Smooth muscle cell (in vitro differentiated cells): ENCODE data around the gene ZC3HAV1. TPM values are rescaled to one million over a fixed set of nuclear protein-coding genes. Genes with fewer than 3 reads are reported as not detected.

Source experiments
- DNase-seq: peaks from one replicate; lab custom pipeline; 2025; ENCODE audit not compliant: unreplicated experiment; lab: John Stamatoyannopoulos, UW
- H2AFZ ChIP-seq: fragments of 200-600 bp; sonication (generic); 2 replicates; pipeline ENCODE4 v1.6.0; 2016; ENCODE audit warnings: antibody characterized with exemption, low read depth, mild to moderate bottlenecking
- H3F3A ChIP-seq: fragments of 200-600 bp; sonication (generic); 2 replicates; pipeline ENCODE4 v1.6.0; 2017; ENCODE audit warnings: antibody characterized with exemption, low read depth
- H3K27ac ChIP-seq: fragments of 200-600 bp; sonication (generic); 2 replicates; pipeline ENCODE4 v1.5.1; 2016; ENCODE audit warnings: low read depth, mild to moderate bottlenecking
- H3K27me3 ChIP-seq: fragments of 200-600 bp; sonication (generic); 2 replicates; pipeline ENCODE4 v1.6.1; 2016; ENCODE audit warnings: low read depth, mild to moderate bottlenecking
- H3K36me3 ChIP-seq: fragments of 200-600 bp; sonication (generic); 2 replicates; pipeline ENCODE4 v1.5.1; 2016; ENCODE audit warnings: low read depth
- H3K4me1 ChIP-seq: fragments of 200-600 bp; sonication (generic); 2 replicates; pipeline ENCODE4 v1.5.1; 2016; ENCODE audit warnings: low read depth
- H3K4me2 ChIP-seq: fragments of 200-600 bp; sonication (generic); 2 replicates; pipeline ENCODE4 v1.6.0; 2016; ENCODE audit warnings: mild to moderate bottlenecking
- H3K4me3 ChIP-seq: fragments of 200-600 bp; sonication (generic); 2 replicates; pipeline ENCODE4 v1.5.1; 2016; ENCODE audit warnings: mild to moderate bottlenecking
- H3K79me2 ChIP-seq: fragments of 200-600 bp; sonication (generic); 2 replicates; pipeline ENCODE4 v1.6.0; 2016; ENCODE audit warnings: low read depth, mild to moderate bottlenecking
- H3K9ac ChIP-seq: fragments of 200-600 bp; sonication (generic); 2 replicates; pipeline ENCODE4 v1.6.0; 2016; ENCODE audit warnings: low read depth
- H3K9me3 ChIP-seq: fragments of 200-600 bp; sonication (generic); replicated peaks from 2 replicates; pipeline ENCODE4 v1.5.1; 2016; ENCODE audit warnings: low read depth
- H4K20me1 ChIP-seq: fragments of 200-600 bp; sonication (generic); 2 replicates; pipeline ENCODE4 v1.6.0; 2016; ENCODE audit warnings: low read depth
- WGBS: methylation state at CpG from one replicate; pipeline ENCODE4 v1.1.7; 2016; ENCODE audit warnings: low lambda C conversion rate; 5-methylcytosine and 5-hydroxymethylcytosine counted together
- polyA plus RNA-seq: library from polyadenylated mRNA; unstranded; fragments of >200 nt; fragmentation: Nextera tagmentation; extraction: Ambion mirVana; gene quantifications from 2 replicates; pipeline ENCODE4 v1.2.1, GENCODE V29; 2016
- total RNA-seq: library from RNA; depleted of rRNA; stranded (reverse); fragments of >200 nt; gene quantifications from 2 replicates; pipeline ENCODE4 v1.2.3, GENCODE V29; 2014
- TF ChIP-seq, protein P1 (sequence below): fragments of 200-600 bp; sonication (generic); IDR thresholded peaks from 2 replicates; pipeline ENCODE4 v1.5.1; 2017; ENCODE audit warnings: borderline replicate concordance, mild to moderate bottlenecking, antibody characterized with exemption; ENCODE audit not compliant: insufficient read depth, poor library complexity, severe bottlenecking

Gene ZC3HAV1
- total and polyA plus RNA-seq, 2 experiments from 2014 or later: 4.7 to 12.1 TPM

DNA sequence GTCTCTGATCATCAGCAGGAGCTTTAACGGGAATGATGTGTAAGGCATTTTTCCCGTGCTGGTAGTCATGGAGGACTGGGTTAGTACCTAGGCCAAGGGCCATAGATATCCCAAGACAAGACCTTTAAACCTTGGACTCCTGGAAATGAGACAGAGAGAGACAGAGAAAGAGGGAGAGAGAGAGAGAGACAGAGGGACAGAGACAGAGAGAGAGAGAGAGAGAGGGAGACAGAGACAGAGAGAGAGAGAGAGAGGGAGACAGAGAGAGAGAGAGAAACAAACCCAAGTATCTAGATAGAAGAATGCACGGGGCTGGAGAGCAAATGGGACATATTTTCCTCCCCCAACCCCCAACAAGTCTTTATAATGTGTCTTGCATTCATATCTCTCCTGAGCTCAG lies 22.3 kb downstream of the ZC3HAV1 start:
- TF ChIP-seq, protein P1, sequence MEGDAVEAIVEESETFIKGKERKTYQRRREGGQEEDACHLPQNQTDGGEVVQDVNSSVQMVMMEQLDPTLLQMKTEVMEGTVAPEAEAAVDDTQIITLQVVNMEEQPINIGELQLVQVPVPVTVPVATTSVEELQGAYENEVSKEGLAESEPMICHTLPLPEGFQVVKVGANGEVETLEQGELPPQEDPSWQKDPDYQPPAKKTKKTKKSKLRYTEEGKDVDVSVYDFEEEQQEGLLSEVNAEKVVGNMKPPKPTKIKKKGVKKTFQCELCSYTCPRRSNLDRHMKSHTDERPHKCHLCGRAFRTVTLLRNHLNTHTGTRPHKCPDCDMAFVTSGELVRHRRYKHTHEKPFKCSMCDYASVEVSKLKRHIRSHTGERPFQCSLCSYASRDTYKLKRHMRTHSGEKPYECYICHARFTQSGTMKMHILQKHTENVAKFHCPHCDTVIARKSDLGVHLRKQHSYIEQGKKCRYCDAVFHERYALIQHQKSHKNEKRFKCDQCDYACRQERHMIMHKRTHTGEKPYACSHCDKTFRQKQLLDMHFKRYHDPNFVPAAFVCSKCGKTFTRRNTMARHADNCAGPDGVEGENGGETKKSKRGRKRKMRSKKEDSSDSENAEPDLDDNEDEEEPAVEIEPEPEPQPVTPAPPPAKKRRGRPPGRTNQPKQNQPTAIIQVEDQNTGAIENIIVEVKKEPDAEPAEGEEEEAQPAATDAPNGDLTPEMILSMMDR: no peak
- WGBS: 78% methylated on average over 3 of the region's 3 CpGs
- Histone ChIP-seq H3K27ac (no peak overlapping the region), H3K4me3 (no peak overlapping the region), H3F3A (no peaks in the 10 kb centered on the region), H4K20me1 (peaks cover 5% of the 10 kb centered on the region), H3K36me3 (no peaks in the 10 kb centered on the region), H3K4me2 (no peak overlapping the region), H2AFZ (no peak overlapping the region), H3K27me3 (no peaks in the 10 kb centered on the region), H3K79me2 (no peaks in the 10 kb centered on the region), H3K9me3 (no peaks in the 10 kb centered on the region), H3K4me1 (no peaks in the 10 kb centered on the region), H3K9ac (no peak overlapping the region)
- no peak for DNase-seq

- Histone ChIP-seq H3K4me2 (no peak overlapping the region), H3K36me3 (no peaks in the 10 kb centered on the region)
Observed at GRCh38 chr7:139086454-139086853, 23.1 kb downstream of the ZC3HAV1 start.

DNA sequence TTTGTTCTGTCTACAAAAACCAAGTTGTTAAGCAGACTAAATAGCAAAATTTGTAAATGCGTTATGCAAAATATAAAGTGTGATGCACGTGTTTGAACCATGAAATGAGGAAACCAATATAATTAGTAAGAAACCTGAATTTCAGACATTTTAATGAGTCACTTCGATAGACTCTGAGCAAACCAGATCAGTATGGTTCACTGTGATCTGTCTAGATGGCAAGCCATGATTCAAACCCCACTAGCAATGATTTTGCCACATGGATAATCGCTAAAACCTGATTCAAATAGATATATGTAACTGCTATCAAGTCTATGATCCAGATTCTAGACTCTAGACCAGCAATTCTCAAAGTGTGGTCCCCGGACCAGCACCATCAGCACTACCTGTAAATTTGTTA lies 24.8 kb downstream of the ZC3HAV1 start:
- Histone ChIP-seq H3K79me2 (no peaks in the 10 kb centered on the region), H2AFZ (no peak overlapping the region), H3K36me3 (no peaks in the 10 kb centered on the region), H3K4me2 (no peak overlapping the region), H3K27me3 (no peaks in the 10 kb centered on the region), H3K27ac (no peak overlapping the region), H3K4me3 (no peak overlapping the region), H4K20me1 (no peaks in the 10 kb centered on the region), H3K4me1 (no peaks in the 10 kb centered on the region), H3K9me3 (no peaks in the 10 kb centered on the region), H3K9ac (no peak overlapping the region), H3F3A (no peaks in the 10 kb centered on the region)
- TF ChIP-seq, protein P1: no peak
- WGBS: 96% methylated on average over 5 of the region's 5 CpGs
- DNase-seq: no peak

More at GRCh38 chr7:139086454-139086853, 23.1 kb downstream of the ZC3HAV1 start:
- Histone ChIP-seq H3K27ac (no peak overlapping the region), H3K79me2 (no peaks in the 10 kb centered on the region), H2AFZ (no peak overlapping the region), H3K9me3 (no peaks in the 10 kb centered on the region), H3K4me3 (no peak overlapping the region), H4K20me1 (peaks cover 5% of the 10 kb centered on the region), H3K4me1 (no peaks in the 10 kb centered on the region), H3K9ac (no peak overlapping the region), H3F3A (no peaks in the 10 kb centered on the region), H3K27me3 (no peaks in the 10 kb centered on the region)
- TF ChIP-seq, protein P1: no peak
- 98% methylated on average over 2 of the region's 2 CpGs for WGBS
- DNase-seq: no peak

GRCh38 chr7:139081584-139081983 lies 27.9 kb downstream of the ZC3HAV1 start:
- no peaks in the 10 kb centered on the region for H3F3A ChIP-seq
- no peak overlapping the region for H3K4me3 ChIP-seq
- no peak overlapping the region for H3K27ac ChIP-seq
- H3K4me1 ChIP-seq: no peaks in the 10 kb centered on the region
- no peaks in the 10 kb centered on the region for H3K9me3 ChIP-seq
- no peaks in the 10 kb centered on the region for H3K36me3 ChIP-seq
- no peak for DNase-seq
- no peaks in the 10 kb centered on the region for H3K27me3 ChIP-seq
- H3K9ac ChIP-seq: no peak overlapping the region
- TF ChIP-seq, protein P1: no peak
- H4K20me1 ChIP-seq: no peaks in the 10 kb centered on the region
- no peak overlapping the region for H3K4me2 ChIP-seq
- H3K79me2 ChIP-seq: no peaks in the 10 kb centered on the region
- H2AFZ ChIP-seq: no peak overlapping the region
